Left ventricle myocardium inferior (tissue), 1 donor: Measurements from ENCODE around the gene SGCB. TPM values are rescaled to one million over a fixed set of nuclear protein-coding genes. Genes with fewer than 3 reads are reported as not detected.

Source experiments
- DNase-seq: peaks from one replicate; pipeline ENCODE4 v3.0.0-alpha.2; 2020
- H3K27ac ChIP-seq: fragments of 200-600 bp; replicated peaks from 2 replicates; pipeline ENCODE4 v1.8.0; 2021
- H3K27me3 ChIP-seq: fragments of 200-600 bp; 2 replicates; pipeline ENCODE4 v1.8.0; 2021; ENCODE audit warnings: low read depth
- H3K36me3 ChIP-seq: fragments of 200-600 bp; 2 replicates; pipeline ENCODE4 v1.8.0; 2021
- H3K4me1 ChIP-seq: fragments of 200-600 bp; 2 replicates; pipeline ENCODE4 v1.8.0; 2021
- H3K4me3 ChIP-seq: fragments of 200-600 bp; 2 replicates; pipeline ENCODE4 v1.8.0; 2021; ENCODE audit warnings: mild to moderate bottlenecking, moderate library complexity
- H3K9me3 ChIP-seq: fragments of 200-600 bp; replicated peaks from 2 replicates; pipeline ENCODE4 v1.8.0; 2021
- intact Hi-C: fragments of 100-400 bp; cut with micrococcal nuclease; formaldehyde crosslinking; loops from one replicate; pipeline ENCODE4 v1.11.0; 2022
- total RNA-seq: library from RNA; stranded (reverse); fragmentation: NEBNext Ultra II Directional; extraction: Animal tissue kit (Norgen Biotek cat#: 25700); gene quantifications from one replicate; pipeline ENCODE4 v1.2.1, GENCODE V29; 2021
- TF ChIP-seq, protein P1 (sequence below): fragments of 200-600 bp; IDR thresholded peaks from 2 replicates; pipeline ENCODE4 v1.8.0; 2021; ENCODE audit warnings: antibody characterized with exemption, mild to moderate bottlenecking, borderline replicate concordance
- donor health status: DM: no; HTN: yes; CAD: no; lungs with severe emphysema.

Gene SGCB
- total RNA-seq, 1 donor from 2014 or later, result 78.8 TPM

DNA sequence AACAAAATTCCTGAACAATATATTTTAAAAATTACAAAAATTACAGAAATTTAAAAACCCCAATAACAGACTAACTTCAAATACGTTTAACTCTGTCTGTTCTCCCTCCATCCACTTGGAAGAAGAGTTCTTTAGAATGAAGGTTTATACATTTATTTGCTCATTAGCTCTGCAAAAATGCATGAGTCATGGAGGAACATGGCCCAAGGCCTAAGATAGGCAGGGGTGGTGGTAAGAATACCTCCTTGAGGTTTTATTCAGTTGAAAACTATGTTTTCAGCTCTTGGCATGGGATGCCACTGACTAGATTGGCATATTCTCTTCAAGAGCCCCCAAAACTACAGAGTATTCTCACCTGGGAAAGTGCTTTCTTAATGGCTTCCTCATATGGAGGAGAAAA lies 9.1 kb downstream of the SGCB start:
- intact Hi-C loops, result loop anchor here (5.0 kb wide), 1 partner anchor 142 kb away; no protein-coding TSS in a partner anchor
- H3K36me3 ChIP-seq, result peaks cover 68% of the 10 kb centered on the region
- TF ChIP-seq, protein P1, sequence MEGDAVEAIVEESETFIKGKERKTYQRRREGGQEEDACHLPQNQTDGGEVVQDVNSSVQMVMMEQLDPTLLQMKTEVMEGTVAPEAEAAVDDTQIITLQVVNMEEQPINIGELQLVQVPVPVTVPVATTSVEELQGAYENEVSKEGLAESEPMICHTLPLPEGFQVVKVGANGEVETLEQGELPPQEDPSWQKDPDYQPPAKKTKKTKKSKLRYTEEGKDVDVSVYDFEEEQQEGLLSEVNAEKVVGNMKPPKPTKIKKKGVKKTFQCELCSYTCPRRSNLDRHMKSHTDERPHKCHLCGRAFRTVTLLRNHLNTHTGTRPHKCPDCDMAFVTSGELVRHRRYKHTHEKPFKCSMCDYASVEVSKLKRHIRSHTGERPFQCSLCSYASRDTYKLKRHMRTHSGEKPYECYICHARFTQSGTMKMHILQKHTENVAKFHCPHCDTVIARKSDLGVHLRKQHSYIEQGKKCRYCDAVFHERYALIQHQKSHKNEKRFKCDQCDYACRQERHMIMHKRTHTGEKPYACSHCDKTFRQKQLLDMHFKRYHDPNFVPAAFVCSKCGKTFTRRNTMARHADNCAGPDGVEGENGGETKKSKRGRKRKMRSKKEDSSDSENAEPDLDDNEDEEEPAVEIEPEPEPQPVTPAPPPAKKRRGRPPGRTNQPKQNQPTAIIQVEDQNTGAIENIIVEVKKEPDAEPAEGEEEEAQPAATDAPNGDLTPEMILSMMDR, result no peak
- peaks cover 7% of the 10 kb centered on the region for H3K4me1 ChIP-seq
- no peak overlapping the region for H3K4me3 ChIP-seq
- H3K9me3 ChIP-seq, result no peaks in the 10 kb centered on the region
- no peak for DNase-seq
- H3K27ac ChIP-seq, result no peak overlapping the region
- no peaks in the 10 kb centered on the region for H3K27me3 ChIP-seq

DNA sequence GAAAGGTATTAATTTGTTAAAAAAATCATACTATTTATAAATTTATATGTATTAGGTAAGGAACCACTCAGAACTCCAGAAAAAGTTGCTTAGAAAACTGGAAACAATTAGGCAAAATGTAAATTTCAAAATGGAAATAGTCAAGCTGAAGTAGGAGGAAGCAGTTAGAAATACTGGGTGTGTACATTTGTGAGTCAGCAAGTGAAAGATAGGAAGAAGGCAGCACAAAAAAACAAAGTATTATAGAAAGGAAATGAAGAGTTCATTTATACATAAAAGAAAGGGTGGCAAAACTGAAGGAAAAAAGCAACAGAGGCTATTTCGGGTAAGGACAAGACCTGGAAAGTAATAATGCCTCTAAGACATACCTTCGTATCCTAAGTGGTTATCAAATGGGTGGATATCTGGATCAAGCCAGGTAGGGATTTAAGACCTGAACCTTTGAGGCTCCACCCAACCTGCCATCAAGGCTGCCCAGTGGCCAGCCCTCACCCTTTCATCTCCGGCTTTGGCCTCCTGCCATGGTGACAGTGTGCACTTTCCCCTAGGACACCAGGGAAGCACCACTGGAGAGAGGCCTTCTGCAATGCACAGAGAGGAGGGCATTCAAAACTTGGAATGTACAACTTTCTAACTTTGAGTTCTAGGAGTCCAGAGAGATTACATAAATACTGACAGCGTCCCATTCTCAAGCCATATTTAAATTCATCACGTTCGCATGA lies 18.0 kb downstream of the SGCB start, which contains the start of gene LRRC66:
Gene LRRC66 (minus strand): TSS at position 428 of the 722 bp plus-strand sequence. CDS start 2,750 bp downstream, outside the sequence.
- TF ChIP-seq, protein P1, result no peak
- H3K27me3 ChIP-seq, result no peaks in the 10 kb centered on the region
- no peaks in the 10 kb centered on the region for H3K4me1 ChIP-seq
- H3K9me3 ChIP-seq, result no peaks in the 10 kb centered on the region
- peaks cover 58% of the 10 kb centered on the region for H3K36me3 ChIP-seq
- H3K27ac ChIP-seq, result no peak within 1 kb of the TSS
- H3K4me3 ChIP-seq, result no peak within 1 kb of the TSS
- DNase-seq, result no peak
- intact Hi-C loops, result no loop called here

DNA sequence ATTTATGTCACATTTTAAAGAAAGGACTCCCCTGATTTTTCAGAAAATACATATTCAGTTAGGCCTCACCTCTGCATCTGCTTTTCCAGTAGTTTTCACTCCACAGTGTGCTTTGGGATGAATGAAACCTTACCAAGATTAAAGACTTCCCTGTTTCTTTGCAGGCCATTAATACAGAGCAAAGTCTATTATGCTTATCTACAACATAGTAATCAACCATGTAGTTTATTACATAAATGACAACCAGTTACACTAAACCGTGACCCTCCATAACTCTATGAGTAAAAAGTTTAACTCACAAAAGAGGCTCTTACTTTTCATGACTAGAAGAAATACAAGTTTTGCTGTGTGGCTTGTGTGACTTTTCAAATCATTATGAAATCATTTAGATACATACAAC lies 20.3 kb downstream of the SGCB start:
- intact Hi-C loops, result no loop called here
- no peaks in the 10 kb centered on the region for H3K27me3 ChIP-seq
- H3K36me3 ChIP-seq, result peaks cover 45% of the 10 kb centered on the region

DNA sequence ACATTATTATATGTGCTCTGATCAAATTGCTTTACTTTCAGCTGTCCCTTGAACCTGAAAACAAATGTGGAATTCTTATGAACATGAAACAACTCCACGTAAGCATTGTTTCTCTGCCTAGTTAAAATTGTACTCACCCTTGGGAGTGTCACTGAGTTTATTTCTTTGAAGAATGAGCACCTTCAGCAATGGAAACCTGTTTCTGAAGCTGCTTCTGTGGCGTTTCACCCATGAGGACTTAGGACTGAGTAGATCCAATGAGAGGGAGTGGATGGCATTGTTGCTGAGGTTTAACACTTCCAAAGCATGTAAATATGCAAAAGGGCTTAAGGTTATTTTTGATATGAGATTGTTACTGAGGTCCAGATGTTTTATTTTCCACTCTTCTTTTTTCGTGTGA lies 21.1 kb downstream of the SGCB start:
- H3K9me3 ChIP-seq, result no peaks in the 10 kb centered on the region
- H3K4me1 ChIP-seq, result no peaks in the 10 kb centered on the region
- H3K4me3 ChIP-seq, result no peak overlapping the region
- intact Hi-C loops, result no loop called here
- DNase-seq, result no peak
- TF ChIP-seq, protein P1, result no peak
- H3K36me3 ChIP-seq, result peaks cover 43% of the 10 kb centered on the region
- no peak overlapping the region for H3K27ac ChIP-seq
- no peaks in the 10 kb centered on the region for H3K27me3 ChIP-seq

More for the DNA sequence above, 20.3 kb downstream of the SGCB start:
- TF ChIP-seq, protein P1, result no peak
- Histone ChIP-seq H3K4me1 (no peaks in the 10 kb centered on the region), H3K4me3 (no peak overlapping the region), H3K9me3 (no peaks in the 10 kb centered on the region), H3K27ac (no peak overlapping the region)
- no peak for DNase-seq

DNA sequence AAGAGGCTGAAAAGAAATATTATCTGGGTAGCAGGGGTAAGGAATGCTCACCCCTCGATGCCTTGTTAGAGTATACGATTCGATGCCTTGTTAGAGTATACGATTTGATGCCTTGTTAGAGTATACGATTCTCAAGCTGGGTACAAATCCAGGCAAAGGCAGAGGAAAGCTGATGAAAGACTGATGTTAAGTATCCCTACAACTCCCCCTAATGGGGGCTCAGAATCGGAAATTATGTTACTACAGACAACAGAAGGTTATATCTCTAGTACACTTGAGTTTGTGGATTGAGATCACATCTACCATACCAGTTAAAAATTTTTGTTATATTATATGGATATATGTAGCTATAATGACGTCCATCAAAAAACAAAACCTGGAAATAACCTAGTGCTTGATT lies 22.7 kb downstream of the SGCB start:
- no peak overlapping the region for H3K4me3 ChIP-seq
- H3K4me1 ChIP-seq, result no peaks in the 10 kb centered on the region
- H3K9me3 ChIP-seq, result no peaks in the 10 kb centered on the region
- TF ChIP-seq, protein P1, result no peak
- intact Hi-C loops, result no loop called here
- no peak overlapping the region for H3K27ac ChIP-seq
- DNase-seq, result no peak
- H3K27me3 ChIP-seq, result no peaks in the 10 kb centered on the region
- peaks cover 47% of the 10 kb centered on the region for H3K36me3 ChIP-seq
